ENCODE results near the gene VTI1A.

The VTI1A gene

DNA sequence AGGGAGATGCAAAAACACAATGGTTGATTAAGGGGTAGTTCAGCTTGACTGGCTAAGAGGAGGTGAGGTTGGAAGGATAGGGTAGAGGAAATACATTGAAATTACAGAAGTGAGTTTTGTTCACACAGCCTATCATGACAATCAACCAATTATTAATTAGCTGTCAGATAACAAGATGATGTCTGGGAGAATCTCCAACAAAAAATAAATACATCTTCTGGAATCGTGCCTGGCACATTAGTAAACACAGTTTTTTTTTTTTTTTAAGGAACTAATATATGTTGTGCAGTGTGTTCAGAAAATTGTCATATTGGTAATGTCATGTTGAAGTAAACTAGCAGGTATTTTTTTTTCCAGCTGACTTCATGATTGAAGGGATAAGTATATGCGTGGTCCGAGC lies 171.8 kb downstream of the VTI1A start:
- no peak overlapping the region for H2AFZ ChIP-seq
- no peaks in the 10 kb centered on the region for H3K27me3 ChIP-seq (ENCODE audit: control insufficient read depth, insufficient read depth, low read length)
- H3K4me3 ChIP-seq (ENCODE audit: low read depth, low read length) = no peak overlapping the region
- peaks cover 3% of the 10 kb centered on the region for H3K9me3 ChIP-seq (ENCODE audit: control insufficient read depth, low read length)
- H3K9ac ChIP-seq = no peak overlapping the region
- H3K4me2 ChIP-seq (ENCODE audit: low read length) = no peak overlapping the region
- H3K4me1 ChIP-seq = no peaks in the 10 kb centered on the region
- H3K36me3 ChIP-seq (ENCODE audit: control insufficient read depth, insufficient read depth, low read length) = no peaks in the 10 kb centered on the region
- no peak overlapping the region for H3K27ac ChIP-seq
- TF ChIP-seq, protein P1, sequence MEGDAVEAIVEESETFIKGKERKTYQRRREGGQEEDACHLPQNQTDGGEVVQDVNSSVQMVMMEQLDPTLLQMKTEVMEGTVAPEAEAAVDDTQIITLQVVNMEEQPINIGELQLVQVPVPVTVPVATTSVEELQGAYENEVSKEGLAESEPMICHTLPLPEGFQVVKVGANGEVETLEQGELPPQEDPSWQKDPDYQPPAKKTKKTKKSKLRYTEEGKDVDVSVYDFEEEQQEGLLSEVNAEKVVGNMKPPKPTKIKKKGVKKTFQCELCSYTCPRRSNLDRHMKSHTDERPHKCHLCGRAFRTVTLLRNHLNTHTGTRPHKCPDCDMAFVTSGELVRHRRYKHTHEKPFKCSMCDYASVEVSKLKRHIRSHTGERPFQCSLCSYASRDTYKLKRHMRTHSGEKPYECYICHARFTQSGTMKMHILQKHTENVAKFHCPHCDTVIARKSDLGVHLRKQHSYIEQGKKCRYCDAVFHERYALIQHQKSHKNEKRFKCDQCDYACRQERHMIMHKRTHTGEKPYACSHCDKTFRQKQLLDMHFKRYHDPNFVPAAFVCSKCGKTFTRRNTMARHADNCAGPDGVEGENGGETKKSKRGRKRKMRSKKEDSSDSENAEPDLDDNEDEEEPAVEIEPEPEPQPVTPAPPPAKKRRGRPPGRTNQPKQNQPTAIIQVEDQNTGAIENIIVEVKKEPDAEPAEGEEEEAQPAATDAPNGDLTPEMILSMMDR (IDR thresholded peaks at IDR 0.05) = no peak
- no peaks in the 10 kb centered on the region for H3K79me2 ChIP-seq

DNA sequence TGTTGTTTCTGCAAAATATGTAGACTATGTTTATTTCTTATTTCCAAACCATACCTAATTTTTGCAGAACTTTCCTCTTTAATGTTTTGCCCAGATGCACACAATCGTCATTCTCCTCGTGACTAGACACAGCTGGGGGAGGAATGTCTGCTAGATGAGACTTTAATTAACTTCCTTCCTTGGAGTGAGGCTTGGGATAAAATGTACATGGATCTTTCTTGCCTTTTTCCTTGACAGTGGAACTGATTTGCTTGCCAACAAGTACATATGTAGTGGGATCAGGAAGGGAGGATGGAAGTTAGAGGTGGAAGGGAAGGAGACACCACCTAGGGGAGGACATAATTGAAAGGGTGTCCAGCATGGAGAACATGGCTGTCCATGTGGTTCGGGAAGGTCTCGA lies 172.5 kb downstream of the VTI1A start:
- Histone ChIP-seq H3K27ac (no peak overlapping the region), H3K79me2 (no peaks in the 10 kb centered on the region), H3K9ac (no peak overlapping the region), H3K9me3 (ENCODE audit: control insufficient read depth, low read length) (peaks cover 3% of the 10 kb centered on the region), H3K4me2 (ENCODE audit: low read length) (no peak overlapping the region), H3K4me3 (ENCODE audit: low read depth, low read length) (no peak overlapping the region), H3K27me3 (ENCODE audit: control insufficient read depth, insufficient read depth, low read length) (no peaks in the 10 kb centered on the region), H2AFZ (no peak overlapping the region), H3K36me3 (ENCODE audit: control insufficient read depth, insufficient read depth, low read length) (no peaks in the 10 kb centered on the region), H3K4me1 (no peaks in the 10 kb centered on the region)
- TF ChIP-seq, protein P1 (IDR thresholded peaks at IDR 0.05) = no peak

DNA sequence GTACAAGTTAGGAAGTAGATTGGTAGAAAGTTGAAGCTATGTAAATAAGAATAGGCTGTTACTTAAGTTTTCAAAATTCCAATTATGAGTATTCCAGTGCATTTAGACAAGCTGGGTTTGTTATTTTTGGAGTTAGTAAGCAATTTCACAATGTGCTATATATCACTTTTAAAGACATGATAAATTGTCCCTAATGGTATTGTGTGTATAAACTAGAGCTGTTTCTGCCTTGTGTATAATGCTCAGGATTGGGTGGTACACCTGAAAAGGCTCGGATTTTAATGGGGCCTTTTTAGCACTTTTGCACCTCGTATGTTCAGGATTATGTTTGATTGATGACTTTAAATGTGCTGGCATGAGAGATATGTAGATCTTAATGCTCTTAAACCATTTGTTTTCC lies 175.8 kb downstream of the VTI1A start:
- no peak overlapping the region for H3K27ac ChIP-seq
- H2AFZ ChIP-seq = no peak overlapping the region
- no peak overlapping the region for H3K9ac ChIP-seq

DNA sequence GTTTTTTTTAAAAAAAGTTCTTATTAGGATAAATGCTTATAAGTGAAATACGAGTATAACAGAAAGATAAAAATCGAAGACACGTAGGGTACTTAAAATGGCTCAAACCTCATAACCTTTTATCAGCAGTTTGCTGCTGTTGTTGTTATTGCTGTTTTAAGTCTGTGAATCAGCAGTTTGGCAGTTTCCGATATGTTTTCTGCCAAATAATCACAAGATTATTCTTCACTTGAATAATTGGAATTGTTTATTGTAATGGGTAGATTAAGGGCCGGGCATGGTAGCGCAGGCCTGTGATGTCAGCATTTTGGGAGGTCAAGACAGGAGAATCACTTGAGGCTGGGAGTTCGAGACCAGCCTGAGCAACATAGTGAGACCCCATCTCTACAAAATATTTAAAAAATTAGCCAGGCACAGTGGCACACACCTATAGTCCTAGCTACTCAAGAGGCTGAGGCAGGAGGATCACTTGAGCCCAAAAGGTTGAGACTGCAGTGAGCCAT lies 177.6 kb downstream of the VTI1A start:
- Histone ChIP-seq H3K4me1 (no peaks in the 10 kb centered on the region), H2AFZ (no peak overlapping the region), H3K4me3 (ENCODE audit: low read depth, low read length) (no peak overlapping the region), H3K27ac (peak overlapping the region; percentile 54), H3K79me2 (no peaks in the 10 kb centered on the region), H3K9me3 (ENCODE audit: control insufficient read depth, low read length) (no peaks in the 10 kb centered on the region), H3K27me3 (ENCODE audit: control insufficient read depth, insufficient read depth, low read length) (no peaks in the 10 kb centered on the region), H3K36me3 (ENCODE audit: control insufficient read depth, insufficient read depth, low read length) (no peaks in the 10 kb centered on the region), H3K4me2 (ENCODE audit: low read length) (peak overlapping the region; percentile 25), H3K9ac (no peak overlapping the region)
- TF ChIP-seq, protein P1 (IDR thresholded peaks at IDR 0.05) = no peak

More for the DNA sequence above, 175.8 kb downstream of the VTI1A start:
- H3K79me2 ChIP-seq = no peaks in the 10 kb centered on the region
- H3K4me2 ChIP-seq (ENCODE audit: low read length) = peak overlapping the region; percentile 13
- no peaks in the 10 kb centered on the region for H3K36me3 ChIP-seq (ENCODE audit: control insufficient read depth, insufficient read depth, low read length)
- TF ChIP-seq, protein P1 (IDR thresholded peaks at IDR 0.05) = no peak
- H3K27me3 ChIP-seq (ENCODE audit: control insufficient read depth, insufficient read depth, low read length) = no peaks in the 10 kb centered on the region
- no peak overlapping the region for H3K4me3 ChIP-seq (ENCODE audit: low read depth, low read length)
- no peaks in the 10 kb centered on the region for H3K4me1 ChIP-seq
- H3K9me3 ChIP-seq (ENCODE audit: control insufficient read depth, low read length) = no peaks in the 10 kb centered on the region

DNA sequence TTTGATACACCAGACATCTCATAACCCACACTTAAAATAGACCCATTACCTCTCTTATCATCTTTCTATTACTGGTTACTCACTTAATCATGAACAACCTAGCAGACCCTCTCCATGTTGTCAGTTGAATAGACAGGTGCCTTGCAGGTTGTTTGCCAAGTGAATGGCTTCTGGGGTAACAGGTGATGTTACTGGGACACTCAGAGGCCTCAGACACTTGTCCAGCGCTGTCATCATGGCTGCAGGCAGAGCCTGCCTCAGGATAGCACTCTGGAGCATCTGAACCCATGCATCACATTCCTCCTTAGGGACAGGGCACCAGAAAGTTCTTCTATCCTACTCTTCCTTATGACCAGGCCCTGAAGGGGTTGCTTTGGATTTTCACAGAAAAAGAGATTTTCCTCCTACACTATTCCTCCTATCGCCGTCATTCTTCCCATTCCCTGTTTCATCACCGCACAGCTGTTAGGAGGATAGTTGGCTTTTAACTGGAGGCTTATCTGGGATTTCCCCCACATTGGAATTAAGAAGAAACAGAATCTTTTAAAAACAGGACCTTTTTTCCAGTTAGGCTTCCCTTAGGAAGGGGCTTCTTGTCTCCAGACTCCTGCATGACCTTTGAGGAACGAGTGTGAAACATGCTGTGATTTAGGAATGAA lies 182.1 kb downstream of the VTI1A start:
- Histone ChIP-seq H3K27ac (no peak overlapping the region), H3K36me3 (ENCODE audit: control insufficient read depth, insufficient read depth, low read length) (no peaks in the 10 kb centered on the region), H3K4me1 (no peaks in the 10 kb centered on the region), H3K9ac (no peak overlapping the region), H3K9me3 (ENCODE audit: control insufficient read depth, low read length) (no peaks in the 10 kb centered on the region), H3K4me2 (ENCODE audit: low read length) (no peak overlapping the region), H2AFZ (no peak overlapping the region), H3K4me3 (ENCODE audit: low read depth, low read length) (no peak overlapping the region), H3K27me3 (ENCODE audit: control insufficient read depth, insufficient read depth, low read length) (no peaks in the 10 kb centered on the region), H3K79me2 (no peaks in the 10 kb centered on the region)
- TF ChIP-seq, protein P1 (IDR thresholded peaks at IDR 0.05) = no peak
